SK-N-SH treated with all-trans-retinoic acid at 6 μM for 48 hours (cell line): Measurements from ENCODE around the gene NFATC3.
"Not testable (repeated sequence)": the region's sequence is repeated elsewhere in the genome, so short reads cannot be mapped to it uniquely, and the experiment has no call there.

Source experiments
- ARNTL ChIP-seq: fragments of 450-650 bp; formaldehyde crosslinking; IDR thresholded peaks from 2 replicates; pipeline ENCODE4 v1.5.0; 2020; ENCODE audit warnings: low read depth, mild to moderate bottlenecking, moderate library complexity, borderline replicate concordance
- PPARA ChIP-seq: fragments of 250-450 bp; sonication (Bioruptor Pico); IDR thresholded peaks from 2 replicates; pipeline ENCODE4 v1.5.0; 2020; ENCODE audit warnings: mild to moderate bottlenecking, borderline replicate concordance
- SNAI2 ChIP-seq: fragments of 250-450 bp; sonication (Bioruptor Pico); IDR thresholded peaks from 2 replicates; pipeline ENCODE4 v1.5.0; 2020; ENCODE audit warnings: mild to moderate bottlenecking, moderate library complexity
- ZFP3 ChIP-seq: fragments of 250-450 bp; sonication (Bioruptor Pico); IDR thresholded peaks from 2 replicates; pipeline ENCODE4 v1.5.0; 2020; ENCODE audit warnings: mild to moderate bottlenecking, moderate library complexity

GRCh38 chr16:68114939-68115338 lies 29.8 kb downstream of the NFATC3 start:
- not testable (repeated sequence) for TF ChIP-seq SNAI2 (CRISPR knock-in tag); ARNTL (CRISPR knock-in tag); PPARA; ZFP3
